ENCODE data around the gene CYB561.

GRCh38 chr17:63431618-63431938, 14.5 kb downstream of the CYB561 start:
- no peak for TF ChIP-seq CTCF (IDR thresholded peaks at IDR 0.05)
- TF ChIP-seq POLR2A (IDR thresholded peaks at IDR 0.05), result no peak
- no peak for TF ChIP-seq EP300 (IDR thresholded peaks at IDR 0.05)

Data from tibial nerve (tissue), 4 donors.